HepG2 (cell line): ENCODE results near the gene MICA. TPM values are rescaled to one million over a fixed set of nuclear protein-coding genes. Genes with fewer than 3 reads are reported as not detected.

Source experiments
- EP300 ChIP-seq, 3 experiments: sonication (generic) in 1 of 3; formaldehyde crosslinking in 1 of 3; IDR thresholded peaks; 2 replicates each; pipeline versions ENCODE4 v1.5.1 to v1.6.1; 2011 to 2020; ENCODE audit warnings: low read depth in 2 of 3, low read length in 2 of 3, borderline replicate concordance in 1 of 3, improper control_type of control experiment in 1 of 3, mild to moderate bottlenecking in 1 of 3, missing genetic modification reagents in 1 of 3, moderate library complexity in 1 of 3
- HNF1B ChIP-seq: sonication (generic); formaldehyde crosslinking; IDR thresholded peaks from 2 replicates; pipeline ENCODE4 v1.5.1; 2020; ENCODE audit warnings: mild to moderate bottlenecking, moderate library complexity, missing genetic modification reagents
- NONO ChIP-seq, 2 experiments: fragments of 450-650 bp in 1 of 2; sonication (generic) in 1 of 2; formaldehyde crosslinking in 1 of 2; IDR thresholded peaks in 1 of 2; conservative IDR thresholded peaks in 1 of 2; 2 replicates each; pipeline versions ENCODE4 v1.6.1 to v1.8.0; 2017 to 2022; ENCODE audit warnings: mild to moderate bottlenecking in 1 of 2, missing genetic modification reagents in 1 of 2, moderate library complexity in 1 of 2
- NR2F2 ChIP-seq: IDR thresholded peaks from 2 replicates; pipeline ENCODE4 v1.6.1; 2012; ENCODE audit warnings: low read depth, inconsistent platforms, borderline replicate concordance
- PHB2 ChIP-seq: fragments of 450-650 bp; IDR thresholded peaks from 2 replicates; pipeline ENCODE4 v1.6.1; 2018; ENCODE audit not compliant: partially characterized antibody
- TGIF2 ChIP-seq: IDR thresholded peaks from 2 replicates; pipeline ENCODE4 v1.6.1; 2016; ENCODE audit warnings: control low read depth, missing compliant biosample characterization
- ZBTB1 ChIP-seq: sonication (generic); formaldehyde crosslinking; IDR thresholded peaks from 2 replicates; pipeline ENCODE4 v1.4.0; 2020; ENCODE audit warnings: missing genetic modification reagents, borderline replicate concordance
- ZKSCAN8 ChIP-seq: IDR thresholded peaks from 2 replicates; pipeline ENCODE4 v1.6.1; 2016; ENCODE audit warnings: borderline replicate concordance, missing genetic modification reagents, missing compliant biosample characterization
- ZNF263 ChIP-seq: sonication (generic); formaldehyde crosslinking; IDR thresholded peaks from 2 replicates; pipeline ENCODE4 v1.4.0; 2020; ENCODE audit warnings: missing genetic modification reagents
- ZNF383 ChIP-seq: sonication (generic); formaldehyde crosslinking; IDR thresholded peaks from 2 replicates; pipeline ENCODE4 v1.4.0; 2020; ENCODE audit warnings: missing genetic modification reagents, mild to moderate bottlenecking, borderline replicate concordance
- ZNF543 ChIP-seq: sonication (generic); formaldehyde crosslinking; IDR thresholded peaks from 2 replicates; pipeline ENCODE4 v1.4.0; 2020; ENCODE audit warnings: mild to moderate bottlenecking, missing genetic modification reagents
- ZNF776 ChIP-seq: sonication (generic); formaldehyde crosslinking; IDR thresholded peaks from 2 replicates; pipeline ENCODE4 v1.4.0; 2020; ENCODE audit warnings: mild to moderate bottlenecking, missing genetic modification reagents
- ZSCAN20 ChIP-seq: sonication (generic); formaldehyde crosslinking; IDR thresholded peaks from 2 replicates; pipeline ENCODE4 v1.4.0; 2020; ENCODE audit warnings: missing genetic modification reagents, mild to moderate bottlenecking, borderline replicate concordance
- polyA plus RNA-seq, 8 experiments: library from polyadenylated mRNA; depleted of rRNA in 3 of 8; stranded (reverse) in 7 of 8; unstranded in 1 of 8; fragments of >200 nt; fragmentation: Illumina TruSeq in 4 of 8; extraction: Trizol in 4 of 8; gene quantifications; 2 replicates each; pipeline versions ENCODE4 v1.2.1 to v1.2.3, GENCODE V29; 2011 to 2016; ENCODE audit warnings: low read depth in 4 of 8, missing spikeins in 1 of 8, mixed read lengths in 1 of 8; ENCODE audit not compliant: insufficient read depth in 1 of 8
- total RNA-seq, 5 experiments: library from RNA; depleted of rRNA; stranded (reverse); fragments of >200 nt; fragmentation: Illumina TruSeq; extraction: Trizol; gene quantifications; 2 replicates each; pipeline ENCODE4 v1.2.3, GENCODE V29; 2016; ENCODE audit warnings: low read depth in 1 of 5
- TF ChIP-seq, protein P1 (sequence below), 2 experiments: sonication (generic) in 1 of 2; formaldehyde crosslinking in 1 of 2; IDR thresholded peaks; 2 replicates each; pipeline versions ENCODE4 v1.4.0 to v1.6.1; 2018 to 2020; ENCODE audit warnings: missing genetic modification reagents in 2 of 2, borderline replicate concordance in 1 of 2, low read depth in 1 of 2, mild to moderate bottlenecking in 1 of 2, missing biosample characterization in 1 of 2
- TF ChIP-seq, protein P2 (sequence below): sonication (generic); formaldehyde crosslinking; IDR thresholded peaks from 2 replicates; pipeline ENCODE4 v1.4.0; 2020; ENCODE audit warnings: missing genetic modification reagents

MICA gene
- total and polyA plus RNA-seq, 2 of the 13 experiments (the other 11 are each of a cell fraction or from before 2014, with no cell fraction given), result 21.6 to 38.1 TPM

GRCh38 chr6:31402324-31403282 lies 792 bp upstream of the MICA start (continued):
- TF ChIP-seq EP300 (IDR thresholded peaks at IDR 0.05; ENCODE audit: low read depth in 2 of 2, low read length in 2 of 2) (no peak), EP300 (CRISPR knock-in tag; IDR thresholded peaks at IDR 0.05; ENCODE audit: borderline replicate concordance) (0 out of 2 replicates have a peak, but pooled peaks have one; percentile 2), HNF1B (CRISPR knock-in tag) (peak; percentile 28; the same call in 1 of the 2 replicates), NR2F2 (peak; percentile 13; the same call in 1 of the 2 replicates), ZBTB1 (CRISPR knock-in tag) (no peak), ZNF263 (CRISPR knock-in tag) (peak; percentile 58), ZNF383 (0 out of 2 replicates have a peak, but pooled peaks have one; percentile 14), PHB2 (no peak), TGIF2 (CRISPR knock-in tag) (peak; percentile 14; the same call in 1 of the 2 replicates), ZNF543 (CRISPR knock-in tag) (0 out of 2 replicates have a peak, but pooled peaks have one; percentile 4), ZKSCAN8 (CRISPR knock-in tag) (0 out of 2 replicates have a peak, but pooled peaks have one; percentile 12), ZNF776 (CRISPR knock-in tag) (no peak), ZSCAN20 (CRISPR knock-in tag) (no peak), NONO (IDR thresholded peaks at IDR 0.05) (no peak), NONO (CRISPR knock-in tag; conservative IDR thresholded peaks at IDR 0.05) (peak; percentile 4; the same call in 1 of the 2 replicates)
- TF ChIP-seq, protein P1, sequence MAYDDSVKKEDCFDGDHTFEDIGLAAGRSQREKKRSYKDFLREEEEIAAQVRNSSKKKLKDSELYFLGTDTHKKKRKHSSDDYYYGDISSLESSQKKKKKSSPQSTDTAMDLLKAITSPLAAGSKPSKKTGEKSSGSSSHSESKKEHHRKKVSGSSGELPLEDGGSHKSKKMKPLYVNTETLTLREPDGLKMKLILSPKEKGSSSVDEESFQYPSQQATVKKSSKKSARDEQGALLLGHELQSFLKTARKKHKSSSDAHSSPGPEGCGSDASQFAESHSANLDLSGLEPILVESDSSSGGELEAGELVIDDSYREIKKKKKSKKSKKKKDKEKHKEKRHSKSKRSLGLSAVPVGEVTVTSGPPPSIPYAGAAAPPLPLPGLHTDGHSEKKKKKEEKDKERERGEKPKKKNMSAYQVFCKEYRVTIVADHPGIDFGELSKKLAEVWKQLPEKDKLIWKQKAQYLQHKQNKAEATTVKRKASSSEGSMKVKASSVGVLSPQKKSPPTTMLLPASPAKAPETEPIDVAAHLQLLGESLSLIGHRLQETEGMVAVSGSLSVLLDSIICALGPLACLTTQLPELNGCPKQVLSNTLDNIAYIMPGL (CRISPR knock-in tag; IDR thresholded peaks at IDR 0.05; ENCODE audit: borderline replicate concordance in 1 of 2, low read depth in 1 of 2), result peak in 1 of 2 experiments; percentile 22; a peak in 1 of 4 replicates
- TF ChIP-seq, protein P2, sequence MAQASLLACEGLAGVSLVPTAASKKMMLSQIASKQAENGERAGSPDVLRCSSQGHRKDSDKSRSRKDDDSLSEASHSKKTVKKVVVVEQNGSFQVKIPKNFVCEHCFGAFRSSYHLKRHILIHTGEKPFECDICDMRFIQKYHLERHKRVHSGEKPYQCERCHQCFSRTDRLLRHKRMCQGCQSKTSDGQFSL (CRISPR knock-in tag), result no peak
